HepG2 (cell line): ENCODE measurements around the gene GNB3. TPM values are rescaled to one million over a fixed set of nuclear protein-coding genes. Genes with fewer than 3 reads are reported as not detected.

Experiments used
- ATF5 ChIP-seq: sonication (generic); formaldehyde crosslinking; IDR thresholded peaks from 2 replicates; pipeline ENCODE4 v1.4.0; 2020; ENCODE audit warnings: mild to moderate bottlenecking, low read depth, missing genetic modification reagents
- CCDC6 ChIP-seq: sonication (generic); formaldehyde crosslinking; IDR thresholded peaks from 2 replicates; pipeline ENCODE4 v1.8.1; 2022; ENCODE audit warnings: mild to moderate bottlenecking, missing genetic modification reagents, moderate library complexity
- CENPT ChIP-seq: sonication (generic); formaldehyde crosslinking; IDR thresholded peaks from 2 replicates; pipeline ENCODE4 v1.8.0; 2022; ENCODE audit warnings: low read depth, mild to moderate bottlenecking, moderate library complexity, missing genetic modification reagents
- FOSL2 ChIP-seq: sonication (generic); formaldehyde crosslinking; IDR thresholded peaks from 2 replicates; pipeline ENCODE4 v1.4.0; 2020; ENCODE audit warnings: missing genetic modification reagents
- ISL2 ChIP-seq: sonication (generic); formaldehyde crosslinking; IDR thresholded peaks from 2 replicates; pipeline ENCODE4 v1.5.0; 2020; ENCODE audit warnings: missing genetic modification reagents
- JDP2 ChIP-seq: sonication (generic); formaldehyde crosslinking; IDR thresholded peaks from 2 replicates; pipeline ENCODE4 v1.8.1; 2022; ENCODE audit warnings: missing genetic modification reagents, borderline replicate concordance
- KDM1A ChIP-seq: IDR thresholded peaks from 2 replicates; pipeline ENCODE4 v1.6.1; 2016; ENCODE audit warnings: missing compliant biosample characterization
- NONO ChIP-seq, 2 experiments: fragments of 450-650 bp in 1 of 2; sonication (generic) in 1 of 2; formaldehyde crosslinking in 1 of 2; IDR thresholded peaks in 1 of 2; conservative IDR thresholded peaks in 1 of 2; 2 replicates each; pipeline versions ENCODE4 v1.6.1 to v1.8.0; 2017 to 2022; ENCODE audit warnings: mild to moderate bottlenecking in 1 of 2, missing genetic modification reagents in 1 of 2, moderate library complexity in 1 of 2
- SMAD3 ChIP-seq: sonication (generic); formaldehyde crosslinking; IDR thresholded peaks from 2 replicates; pipeline ENCODE4 v1.4.0; 2020; ENCODE audit warnings: missing genetic modification reagents
- TARDBP ChIP-seq: sonication (generic); formaldehyde crosslinking; IDR thresholded peaks from 2 replicates; pipeline ENCODE4 v1.8.0; 2022; ENCODE audit warnings: mild to moderate bottlenecking, missing genetic modification reagents
- ZBTB26 ChIP-seq: IDR thresholded peaks from 2 replicates; pipeline ENCODE4 v1.6.1; 2016; ENCODE audit warnings: missing compliant biosample characterization, missing genetic modification reagents, borderline replicate concordance
- ZC3H13 ChIP-seq: sonication (generic); formaldehyde crosslinking; IDR thresholded peaks from 2 replicates; pipeline ENCODE4 v1.8.1; 2023; ENCODE audit warnings: mild to moderate bottlenecking, missing genetic modification reagents, moderate library complexity
- ZKSCAN5 ChIP-seq: sonication (generic); formaldehyde crosslinking; IDR thresholded peaks from 2 replicates; pipeline ENCODE4 v1.5.1; 2020; ENCODE audit warnings: mild to moderate bottlenecking, missing genetic modification reagents
- ZNF275 ChIP-seq: sonication (generic); formaldehyde crosslinking; IDR thresholded peaks from 2 replicates; pipeline ENCODE4 v1.8.0; 2022; ENCODE audit warnings: missing genetic modification reagents, mild to moderate bottlenecking, inconsistent platforms, borderline replicate concordance
- ZNF343 ChIP-seq: sonication (generic); formaldehyde crosslinking; IDR thresholded peaks from 2 replicates; pipeline ENCODE4 v1.4.0; 2020; ENCODE audit warnings: mild to moderate bottlenecking, missing genetic modification reagents
- ZNF501 ChIP-seq: sonication (generic); formaldehyde crosslinking; IDR thresholded peaks from 2 replicates; pipeline ENCODE4 v1.5.1; 2020; ENCODE audit warnings: mild to moderate bottlenecking, moderate library complexity, missing genetic modification reagents
- ZNF770 ChIP-seq: sonication (generic); formaldehyde crosslinking; IDR thresholded peaks from 2 replicates; pipeline ENCODE4 v1.5.0; 2020; ENCODE audit warnings: mild to moderate bottlenecking, missing genetic modification reagents
- polyA plus RNA-seq, 8 experiments: library from polyadenylated mRNA; depleted of rRNA in 3 of 8; stranded (reverse) in 7 of 8; unstranded in 1 of 8; fragments of >200 nt; fragmentation: Illumina TruSeq in 4 of 8; extraction: Trizol in 4 of 8; gene quantifications; 2 replicates each; pipeline versions ENCODE4 v1.2.1 to v1.2.3, GENCODE V29; 2011 to 2016; ENCODE audit warnings: low read depth in 4 of 8, missing spikeins in 1 of 8, mixed read lengths in 1 of 8; ENCODE audit not compliant: insufficient read depth in 1 of 8
- total RNA-seq, 5 experiments: library from RNA; depleted of rRNA; stranded (reverse); fragments of >200 nt; fragmentation: Illumina TruSeq; extraction: Trizol; gene quantifications; 2 replicates each; pipeline ENCODE4 v1.2.3, GENCODE V29; 2016; ENCODE audit warnings: low read depth in 1 of 5
- TF ChIP-seq, protein P1 (sequence below): sonication (generic); formaldehyde crosslinking; IDR thresholded peaks from 2 replicates; pipeline ENCODE4 v1.4.0; 2020; ENCODE audit warnings: missing genetic modification reagents, borderline replicate concordance

The GNB3 gene
- total and polyA plus RNA-seq, 2 of the 13 experiments (the other 11 are each of a cell fraction or from before 2014, with no cell fraction given): 1.3 to 3.6 TPM

GRCh38 chr12:6851153-6851920 lies 10.6 kb downstream of the GNB3 start, which contains the start of gene CDCA3 (continued):
- TF ChIP-seq, protein P1, sequence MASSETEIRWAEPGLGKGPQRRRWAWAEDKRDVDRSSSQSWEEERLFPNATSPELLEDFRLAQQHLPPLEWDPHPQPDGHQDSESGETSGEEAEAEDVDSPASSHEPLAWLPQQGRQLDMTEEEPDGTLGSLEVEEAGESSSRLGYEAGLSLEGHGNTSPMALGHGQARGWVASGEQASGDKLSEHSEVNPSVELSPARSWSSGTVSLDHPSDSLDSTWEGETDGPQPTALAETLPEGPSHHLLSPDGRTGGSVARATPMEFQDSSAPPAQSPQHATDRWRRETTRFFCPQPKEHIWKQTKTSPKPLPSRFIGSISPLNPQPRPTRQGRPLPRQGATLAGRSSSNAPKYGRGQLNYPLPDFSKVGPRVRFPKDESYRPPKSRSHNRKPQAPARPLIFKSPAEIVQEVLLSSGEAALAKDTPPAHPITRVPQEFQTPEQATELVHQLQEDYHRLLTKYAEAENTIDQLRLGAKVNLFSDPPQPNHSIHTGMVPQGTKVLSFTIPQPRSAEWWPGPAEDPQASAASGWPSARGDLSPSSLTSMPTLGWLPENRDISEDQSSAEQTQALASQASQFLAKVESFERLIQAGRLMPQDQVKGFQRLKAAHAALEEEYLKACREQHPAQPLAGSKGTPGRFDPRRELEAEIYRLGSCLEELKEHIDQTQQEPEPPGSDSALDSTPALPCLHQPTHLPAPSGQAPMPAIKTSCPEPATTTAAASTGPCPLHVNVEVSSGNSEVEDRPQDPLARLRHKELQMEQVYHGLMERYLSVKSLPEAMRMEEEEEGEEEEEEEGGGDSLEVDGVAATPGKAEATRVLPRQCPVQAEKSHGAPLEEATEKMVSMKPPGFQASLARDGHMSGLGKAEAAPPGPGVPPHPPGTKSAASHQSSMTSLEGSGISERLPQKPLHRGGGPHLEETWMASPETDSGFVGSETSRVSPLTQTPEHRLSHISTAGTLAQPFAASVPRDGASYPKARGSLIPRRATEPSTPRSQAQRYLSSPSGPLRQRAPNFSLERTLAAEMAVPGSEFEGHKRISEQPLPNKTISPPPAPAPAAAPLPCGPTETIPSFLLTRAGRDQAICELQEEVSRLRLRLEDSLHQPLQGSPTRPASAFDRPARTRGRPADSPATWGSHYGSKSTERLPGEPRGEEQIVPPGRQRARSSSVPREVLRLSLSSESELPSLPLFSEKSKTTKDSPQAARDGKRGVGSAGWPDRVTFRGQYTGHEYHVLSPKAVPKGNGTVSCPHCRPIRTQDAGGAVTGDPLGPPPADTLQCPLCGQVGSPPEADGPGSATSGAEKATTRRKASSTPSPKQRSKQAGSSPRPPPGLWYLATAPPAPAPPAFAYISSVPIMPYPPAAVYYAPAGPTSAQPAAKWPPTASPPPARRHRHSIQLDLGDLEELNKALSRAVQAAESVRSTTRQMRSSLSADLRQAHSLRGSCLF (CRISPR knock-in tag): 0 out of 2 replicates have a peak, but pooled peaks have one; percentile 49
- TF ChIP-seq ZBTB26 (CRISPR knock-in tag) (no peak), ISL2 (CRISPR knock-in tag) (no peak; the same call in none of the 2 replicates), KDM1A (CRISPR knock-in tag) (no peak), NONO (IDR thresholded peaks at IDR 0.05) (no peak), NONO (CRISPR knock-in tag; conservative IDR thresholded peaks at IDR 0.05) (0 out of 2 replicates have a peak, but pooled peaks have one; percentile 49), JDP2 (CRISPR knock-in tag) (no peak), ZKSCAN5 (CRISPR knock-in tag) (0 out of 2 replicates have a peak, but pooled peaks have one; percentile 43), CCDC6 (CRISPR knock-in tag) (peak; percentile 77; the same call in 1 of the 2 replicates), ZNF501 (no peak), SMAD3 (no peak), TARDBP (CRISPR knock-in tag) (0 out of 2 replicates have a peak, but pooled peaks have one; percentile 20), ZNF275 (CRISPR knock-in tag) (no peak), ZNF770 (no peak), CENPT (0 out of 2 replicates have a peak, but pooled peaks have one; percentile 14), FOSL2 (CRISPR knock-in tag) (peak; percentile 20; the same call in 1 of the 2 replicates), ATF5 (CRISPR knock-in tag) (peak; percentile 47; the same call in 1 of the 2 replicates), ZNF343 (CRISPR knock-in tag) (peak; percentile 69; the same call in 1 of the 2 replicates), ZC3H13 (CRISPR knock-in tag) (no peak; the same call in 1 of the 2 replicates)
